GM21786 (cell line): ENCODE data around the gene TNNT2.

Source experiments
- ATAC-seq: cut with Tn5 transposase; IDR thresholded peaks from one replicate; pipeline ENCODE4 v1.9.1; 2021; ENCODE audit not compliant: unreplicated experiment

The TNNT2 gene

GRCh38 chr1:201336711-201337450, 40.6 kb downstream of the TNNT2 start:
- no peak for ATAC-seq

DNA sequence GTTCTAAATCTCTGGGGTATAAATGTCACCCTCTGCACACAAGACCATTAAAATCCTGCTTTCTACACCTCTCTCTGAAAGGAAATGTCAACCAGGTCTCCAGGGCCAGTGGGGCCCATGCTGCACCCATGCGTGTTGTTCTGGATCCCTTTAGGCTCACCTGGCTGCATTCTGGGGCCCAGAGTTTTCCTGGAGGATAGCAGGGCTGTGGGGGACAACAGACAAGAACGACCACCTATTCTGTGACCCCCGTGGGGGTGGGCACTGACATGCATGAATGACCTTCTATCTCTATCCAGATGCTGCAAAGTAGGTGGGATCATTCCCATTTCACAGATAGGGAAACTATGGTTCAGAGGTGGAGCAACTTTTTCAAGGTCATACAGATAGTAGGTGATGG, 41.6 kb downstream of the TNNT2 start:
- ATAC-seq, result no peak

GRCh38 chr1:201335174-201335870, 42.2 kb downstream of the TNNT2 start:
- ATAC-seq, result no peak

DNA sequence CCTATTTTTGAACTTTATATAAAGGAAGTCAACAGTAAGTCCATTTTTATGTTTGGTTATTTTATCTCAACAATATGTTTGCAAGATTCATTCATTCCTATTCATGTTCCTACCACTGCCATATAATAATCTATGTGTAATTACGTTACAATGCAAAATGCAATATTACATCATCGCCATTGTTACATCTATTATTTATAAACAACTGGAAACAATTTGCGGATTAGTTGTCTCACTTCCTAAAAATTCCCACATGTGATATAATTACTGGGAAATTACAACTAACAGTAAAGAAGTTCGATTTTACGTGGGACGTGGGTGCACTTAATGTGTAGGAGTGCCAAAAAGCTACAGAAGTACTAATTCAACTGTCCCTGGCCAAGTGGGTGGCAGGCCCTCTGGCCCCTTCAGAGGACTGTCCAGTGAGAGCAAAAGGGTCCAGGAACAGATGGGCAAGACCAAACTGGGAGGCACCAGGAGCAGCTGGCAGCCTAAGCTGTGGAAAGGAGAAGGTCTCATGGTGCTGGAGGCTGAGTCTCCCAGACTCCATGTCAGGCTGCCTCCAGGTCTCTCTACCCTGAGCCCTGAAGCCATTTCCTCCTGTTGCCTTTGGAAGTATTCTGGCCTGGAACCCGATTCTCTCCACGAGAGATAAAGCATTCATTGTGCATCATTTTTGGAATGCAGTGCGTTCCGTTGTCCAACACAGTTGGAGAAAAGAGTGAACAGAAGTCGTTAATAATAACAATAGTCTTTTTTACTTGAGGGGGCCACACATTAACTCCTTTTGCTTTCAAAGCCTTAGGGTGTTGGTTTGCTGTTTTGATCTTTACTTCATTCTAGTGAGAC, 42.9 kb downstream of the TNNT2 start:
- ATAC-seq, result no peak

DNA sequence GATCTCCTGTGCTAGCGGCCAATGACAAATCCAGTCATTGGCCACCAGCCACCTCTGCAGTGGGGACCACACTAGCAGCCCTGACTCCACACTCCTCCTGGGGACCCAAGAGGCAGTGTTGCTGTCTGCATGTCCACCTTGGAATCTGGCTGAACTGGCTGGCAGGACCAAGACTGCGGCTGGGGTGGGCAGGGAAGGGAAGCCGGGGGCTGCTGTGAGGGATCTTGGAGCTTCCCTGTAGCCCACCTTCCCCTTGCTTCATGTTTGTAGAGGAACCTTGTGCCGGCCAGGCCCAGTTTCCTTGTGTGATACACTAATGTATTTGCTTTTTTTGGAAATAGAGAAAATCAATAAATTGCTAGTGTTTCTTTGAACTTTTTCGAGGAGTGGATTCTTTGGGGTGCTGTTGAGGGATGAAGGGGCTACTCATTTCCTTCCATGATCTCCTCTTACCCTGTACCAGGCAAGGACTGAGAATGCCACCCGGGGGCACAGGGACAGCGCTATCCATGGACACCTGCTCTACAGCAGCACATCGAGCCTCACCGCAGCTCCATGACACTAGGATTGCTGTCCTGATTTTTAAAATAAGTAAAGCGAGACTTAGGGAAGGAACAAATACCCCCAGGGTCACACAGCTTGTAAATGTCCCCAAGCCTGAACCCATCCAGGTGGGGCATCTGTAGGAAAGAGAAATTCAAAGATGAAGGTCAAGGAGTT, 44.7 kb downstream of the TNNT2 start:
- ATAC-seq, result no peak

GRCh38 chr1:201332021-201332420, 45.5 kb downstream of the TNNT2 start:
- ATAC-seq, result no peak

- no peak for ATAC-seq
Observed at GRCh38 chr1:201331166-201331565, 46.3 kb downstream of the TNNT2 start.

DNA sequence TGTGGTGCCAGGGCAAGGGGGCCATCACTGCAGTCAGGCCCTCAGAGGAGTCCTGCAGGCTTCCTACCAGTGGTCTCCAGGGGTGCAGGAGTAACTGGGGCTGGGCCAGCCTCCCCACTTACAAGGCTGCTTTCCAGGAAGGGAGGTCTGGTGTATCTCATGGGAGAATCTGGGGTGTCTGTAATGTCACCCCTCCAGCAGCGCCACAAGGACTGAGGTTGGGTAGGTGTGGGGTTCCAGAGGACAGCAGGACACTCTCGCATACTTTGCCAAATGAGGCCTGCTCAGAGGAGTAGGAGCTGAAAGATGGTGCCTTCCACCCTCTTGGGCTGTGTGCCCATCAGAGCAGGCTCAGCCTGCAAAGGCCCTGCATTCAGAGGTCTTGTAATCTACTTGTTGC, 46.9 kb downstream of the TNNT2 start:
- no peak for ATAC-seq

- no peak for ATAC-seq
Observed at GRCh38 chr1:201329801-201330200, 47.7 kb downstream of the TNNT2 start.

DNA sequence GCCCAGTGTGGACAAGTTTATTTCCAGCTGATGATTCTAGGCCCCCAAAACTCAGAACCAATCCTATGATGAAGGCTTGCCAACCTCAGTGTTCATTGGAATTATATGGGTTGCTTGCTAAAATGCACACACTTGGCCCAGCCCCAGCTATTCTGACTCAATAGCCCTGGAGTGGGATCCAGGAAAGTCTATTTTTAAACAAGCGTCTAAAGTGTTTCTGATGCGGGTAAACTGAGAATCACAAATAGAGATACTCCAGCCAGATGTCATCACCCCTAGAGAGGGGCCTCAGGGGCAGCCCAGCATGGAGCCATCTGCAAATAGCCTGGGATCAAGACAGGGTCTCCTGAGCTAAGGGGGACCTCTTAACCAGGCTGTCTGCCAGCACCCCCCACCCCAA, 48.2 kb downstream of the TNNT2 start:
- ATAC-seq, result no peak

DNA sequence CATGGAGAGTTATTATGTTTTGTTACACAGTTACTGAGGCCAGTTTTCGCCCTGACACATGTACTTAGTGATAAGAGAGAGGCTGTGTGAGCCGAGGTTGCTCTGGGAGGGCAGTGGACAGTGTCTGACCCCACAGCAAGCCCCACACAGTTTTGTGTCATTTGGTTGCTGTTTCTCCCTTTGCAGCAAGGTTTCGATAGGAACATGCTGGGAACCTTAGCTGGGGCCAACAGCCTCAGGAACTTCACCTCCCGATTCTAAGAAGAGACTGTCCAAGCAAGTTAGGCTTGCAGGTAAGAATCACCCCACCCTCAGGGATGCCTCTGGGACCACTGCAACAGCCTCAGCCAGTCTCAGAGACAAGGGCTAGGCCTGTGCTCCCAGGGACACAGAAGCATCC, 48.9 kb downstream of the TNNT2 start:
- ATAC-seq, result no peak

DNA sequence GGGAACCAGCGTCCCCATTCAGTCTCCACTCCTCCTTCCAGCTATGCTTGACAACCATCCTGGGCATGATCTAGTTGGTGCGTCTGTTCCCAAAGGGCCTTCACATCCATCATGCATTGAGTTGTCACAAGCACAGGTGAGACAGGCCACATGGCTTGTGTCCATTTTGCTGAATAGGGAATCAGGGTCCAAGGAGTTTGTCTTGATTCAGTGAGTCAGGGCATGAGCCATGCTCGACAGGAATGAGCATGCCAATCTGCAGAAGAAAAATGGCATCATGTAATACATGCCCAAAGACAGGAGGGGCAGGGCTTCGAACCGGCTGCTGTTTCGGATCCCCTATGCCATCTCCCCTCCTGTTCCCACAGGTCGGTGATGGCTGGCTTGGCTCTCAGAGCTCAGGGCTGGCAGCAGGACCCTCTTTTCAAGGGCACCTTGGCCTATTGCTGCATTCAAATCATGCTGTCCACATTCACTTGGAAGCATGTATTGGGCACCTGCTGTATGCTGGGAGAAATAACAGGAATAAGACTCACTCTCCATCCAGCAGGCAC, 49.7 kb downstream of the TNNT2 start:
- no peak for ATAC-seq

GRCh38 chr1:201326710-201327109, 50.8 kb downstream of the TNNT2 start:
- no peak for ATAC-seq

GRCh38 chr1:201325678-201326060, 51.8 kb downstream of the TNNT2 start:
- no peak for ATAC-seq

GRCh38 chr1:201324821-201325677, 52.4 kb downstream of the TNNT2 start:
- ATAC-seq, result no peak

DNA sequence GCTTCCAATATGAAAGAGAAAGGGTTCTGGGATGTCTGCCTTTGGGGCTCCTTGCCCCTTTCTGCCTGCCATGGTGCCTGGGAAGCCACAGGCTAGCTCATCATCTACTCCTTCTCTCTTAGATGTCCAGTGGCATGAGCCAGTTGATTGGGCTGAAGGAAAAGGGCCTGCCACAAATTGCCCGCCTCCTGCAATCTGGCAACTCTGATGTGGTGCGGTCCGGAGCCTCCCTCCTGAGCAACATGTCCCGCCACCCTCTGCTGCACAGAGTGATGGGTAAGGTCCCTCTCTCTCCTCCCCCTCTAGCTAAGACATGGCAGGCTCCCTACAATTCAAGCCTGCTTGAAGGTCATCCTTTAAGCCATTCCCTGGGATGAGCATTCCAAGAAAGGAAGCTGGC, 53.2 kb downstream of the TNNT2 start:
- ATAC-seq, result no peak

GRCh38 chr1:201322653-201323510, 54.6 kb downstream of the TNNT2 start:
- ATAC-seq, result no peak

DNA sequence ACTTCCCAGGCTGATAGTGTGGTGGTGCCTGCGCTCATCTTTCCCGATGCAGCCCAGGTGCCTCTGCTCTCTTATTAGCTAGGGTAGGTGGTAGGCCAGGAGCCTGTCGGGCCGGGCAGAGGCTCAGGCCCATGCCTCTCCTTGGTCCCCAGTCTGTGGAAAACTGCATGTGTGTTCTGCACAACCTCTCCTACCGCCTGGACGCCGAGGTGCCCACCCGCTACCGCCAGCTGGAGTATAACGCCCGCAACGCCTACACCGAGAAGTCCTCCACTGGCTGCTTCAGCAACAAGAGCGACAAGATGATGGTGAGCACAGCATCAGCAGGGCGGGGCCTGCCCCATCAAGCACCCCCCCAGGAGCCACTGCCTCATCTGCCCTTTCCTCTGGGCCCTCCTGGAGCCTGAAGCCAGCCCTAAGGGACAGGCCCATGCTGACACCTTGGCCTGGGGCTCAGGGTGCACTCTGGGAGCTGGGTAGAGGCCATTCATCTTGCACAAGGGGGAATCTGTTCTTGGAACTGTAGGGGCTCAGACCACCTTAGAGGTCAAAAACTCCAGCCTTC, 55.6 kb downstream of the TNNT2 start:
- ATAC-seq, result no peak
